K562 (cell line): Measurements from ENCODE around the gene MED15. TPM values are rescaled to one million over a fixed set of nuclear protein-coding genes. Genes with fewer than 3 reads are reported as not detected.

Experiments used
- ATF6 ChIP-seq: sonication (generic); formaldehyde crosslinking; IDR thresholded peaks from 2 replicates; pipeline ENCODE4 v1.4.0; 2020; ENCODE audit warnings: mild to moderate bottlenecking, missing genetic modification reagents
- BRCA1 ChIP-seq, 2 experiments: fragments of 450-650 bp in 1 of 2; sonication (generic) in 1 of 2; formaldehyde crosslinking in 1 of 2; IDR thresholded peaks; 2 replicates each; pipeline versions ENCODE4 v1.5.0 to v1.6.1; 2017 to 2020; ENCODE audit warnings: mild to moderate bottlenecking in 1 of 2, missing genetic modification reagents in 1 of 2
- FOXK2 ChIP-seq, 2 experiments: fragments of 450-650 bp; IDR thresholded peaks in 1 of 2; conservative IDR thresholded peaks in 1 of 2; 2 replicates each; pipeline ENCODE4 v1.6.1; 2016; ENCODE audit warnings: low read depth in 2 of 2, mild to moderate bottlenecking in 1 of 2
- HNRNPUL1 ChIP-seq: fragments of 200-400 bp; formaldehyde crosslinking; IDR thresholded peaks from 2 replicates; pipeline ENCODE4 v1.6.1; 2017; ENCODE audit warnings: low read length
- MCM3 ChIP-seq: fragments of 450-650 bp; IDR thresholded peaks from 2 replicates; pipeline ENCODE4 v1.6.1; 2016
- MED1 ChIP-seq: sonication (generic); formaldehyde crosslinking; IDR thresholded peaks from 2 replicates; pipeline ENCODE4 v1.8.1; 2023; ENCODE audit warnings: missing genetic modification reagents, borderline replicate concordance
- MEF2A ChIP-seq: IDR thresholded peaks from 2 replicates; pipeline ENCODE4 v1.6.1; 2011; ENCODE audit warnings: low read depth, mild to moderate bottlenecking, low read length, moderate library complexity; ENCODE audit not compliant: control insufficient read depth
- PCBP1 ChIP-seq: fragments of 200-400 bp; formaldehyde crosslinking; IDR thresholded peaks from 2 replicates; pipeline ENCODE4 v1.6.1; 2018; ENCODE audit warnings: mild to moderate bottlenecking, low read depth, low read length; ENCODE audit not compliant: poor library complexity, severe bottlenecking
- POLR2AphosphoS5 ChIP-seq: IDR thresholded peaks from 2 replicates; pipeline ENCODE4 v1.6.1; 2011; ENCODE audit warnings: mild to moderate bottlenecking, low read depth, low read length, moderate library complexity; ENCODE audit not compliant: control insufficient read depth, insufficient read depth
- POLR2G ChIP-seq: fragments of 200-400 bp; formaldehyde crosslinking; IDR thresholded peaks from 2 replicates; pipeline ENCODE4 v1.6.1; 2017; ENCODE audit warnings: low read depth, mild to moderate bottlenecking, antibody characterized with exemption, low read length, moderate library complexity
- PYGO2 ChIP-seq: fragments of 450-650 bp; IDR thresholded peaks from 2 replicates; pipeline ENCODE4 v1.6.1; 2016; ENCODE audit warnings: mild to moderate bottlenecking, missing genetic modification characterization, moderate library complexity, missing compliant biosample characterization
- RREB1 ChIP-seq: fragments of 250-450 bp; sonication (Bioruptor Pico); IDR thresholded peaks from 2 replicates; pipeline ENCODE4 v1.4.0; 2020
- SIN3A ChIP-seq, 2 experiments: fragments of 150-350 bp in 1 of 2; IDR thresholded peaks; 2 replicates each; pipeline ENCODE4 v1.6.1; 2011 to 2016; ENCODE audit warnings: borderline replicate concordance in 2 of 2, low read depth in 2 of 2, low read length in 2 of 2, mild to moderate bottlenecking in 2 of 2, moderate library complexity in 2 of 2; ENCODE audit not compliant: control insufficient read depth in 1 of 2
- SLC30A9 ChIP-seq: fragments of 250-450 bp; sonication (Bioruptor Pico); IDR thresholded peaks from 2 replicates; pipeline ENCODE4 v1.8.0; 2022; ENCODE audit warnings: mild to moderate bottlenecking, moderate library complexity
- TGIF2 ChIP-seq: sonication (generic); formaldehyde crosslinking; IDR thresholded peaks from 2 replicates; pipeline ENCODE4 v1.8.1; 2022; ENCODE audit warnings: mild to moderate bottlenecking, missing genetic modification reagents, moderate library complexity
- YBX1 ChIP-seq: fragments of 450-650 bp; IDR thresholded peaks from 2 replicates; pipeline ENCODE4 v1.7.1; 2016; ENCODE audit warnings: mild to moderate bottlenecking
- YY1 ChIP-seq, 3 experiments: IDR thresholded peaks; 2 replicates each; pipeline ENCODE4 v1.6.1; 2011; ENCODE audit warnings: low read length in 2 of 3, mild to moderate bottlenecking in 2 of 3, moderate library complexity in 2 of 3, borderline replicate concordance in 1 of 3, control low read depth in 1 of 3, low read depth in 1 of 3; ENCODE audit not compliant: insufficient read depth in 3 of 3, insufficient replicate concordance in 2 of 3, control insufficient read depth in 1 of 3, insufficient read length in 1 of 3; ENCODE audit errors: extremely low read depth in 1 of 3
- ZNF224 ChIP-seq: sonication (generic); formaldehyde crosslinking; IDR thresholded peaks from 2 replicates; pipeline ENCODE4 v1.8.0; 2022; ENCODE audit warnings: mild to moderate bottlenecking, missing genetic modification reagents
- polyA plus RNA-seq, 8 experiments: library from polyadenylated mRNA; depleted of rRNA in 4 of 8; stranded (reverse) in 5 of 8; unstranded in 3 of 8; fragments of >200 nt; fragmentation: Nextera tagmentation in 2 of 8; fragmentation: Illumina TruSeq in 1 of 8; extraction: Ambion mirVana in 2 of 8; extraction: Trizol in 1 of 8; gene quantifications; 2 replicates each; pipeline versions ENCODE4 v1.2.1 to v1.2.3, GENCODE V29; 2011 to 2014; ENCODE audit warnings: inconsistent platforms in 1 of 8, missing spikeins in 1 of 8
- total RNA-seq, 7 experiments: library from RNA; depleted of rRNA in 6 of 7; stranded (reverse); fragments of >200 nt in 6 of 7; fragmentation: Illumina TruSeq in 2 of 7; extraction: Trizol in 2 of 7; gene quantifications; 2 replicates each; pipeline versions ENCODE4 v1.2.1 to v1.2.3, GENCODE V29; 2011 to 2021; ENCODE audit warnings: low replicate concordance in 1 of 7
- TF ChIP-seq, protein P1 (sequence below): fragments of 250-450 bp; sonication (Bioruptor Pico); IDR thresholded peaks from 2 replicates; pipeline ENCODE4 v1.4.0; 2020; ENCODE audit warnings: mild to moderate bottlenecking, moderate library complexity

MED15 gene
- total and polyA plus RNA-seq, 9 of the 15 experiments (the other 6 are each of a cell fraction or from before 2014, with no cell fraction given), result 4.0 to 271 (median 60.1) TPM

DNA sequence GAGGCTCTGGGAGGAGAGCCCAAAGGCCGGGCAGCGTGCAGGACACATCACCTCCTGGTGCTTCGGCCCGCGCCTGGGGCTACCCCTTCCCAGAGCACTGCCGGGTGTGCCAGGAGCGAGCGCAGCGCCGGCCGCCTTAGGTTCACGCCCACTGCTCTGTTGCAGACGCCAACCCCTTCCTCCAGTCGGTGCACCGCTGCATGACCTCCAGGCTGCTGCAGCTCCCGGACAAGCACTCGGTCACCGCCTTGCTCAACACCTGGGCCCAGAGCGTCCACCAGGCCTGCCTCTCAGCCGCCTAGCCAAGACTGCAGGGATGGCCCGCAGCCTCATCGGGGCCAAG, 79.0 kb downstream of the MED15 start (continued):
- no peak for TF ChIP-seq ATF6 (CRISPR knock-in tag)
- TF ChIP-seq, protein P1, sequence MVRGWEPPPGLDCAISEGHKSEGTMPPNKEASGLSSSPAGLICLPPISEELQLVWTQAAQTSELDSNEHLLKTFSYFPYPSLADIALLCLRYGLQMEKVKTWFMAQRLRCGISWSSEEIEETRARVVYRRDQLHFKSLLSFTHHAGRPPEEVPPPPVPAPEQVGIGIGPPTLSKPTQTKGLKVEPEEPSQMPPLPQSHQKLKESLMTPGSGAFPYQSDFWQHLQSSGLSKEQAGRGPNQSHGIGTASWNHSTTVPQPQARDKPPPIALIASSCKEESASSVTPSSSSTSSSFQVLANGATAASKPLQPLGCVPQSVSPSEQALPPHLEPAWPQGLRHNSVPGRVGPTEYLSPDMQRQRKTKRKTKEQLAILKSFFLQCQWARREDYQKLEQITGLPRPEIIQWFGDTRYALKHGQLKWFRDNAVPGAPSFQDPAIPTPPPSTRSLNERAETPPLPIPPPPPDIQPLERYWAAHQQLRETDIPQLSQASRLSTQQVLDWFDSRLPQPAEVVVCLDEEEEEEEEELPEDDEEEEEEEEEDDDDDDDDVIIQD (CRISPR knock-in tag), result no peak
- TF ChIP-seq RREB1 (CRISPR knock-in tag), result no peak
- TF ChIP-seq TGIF2 (CRISPR knock-in tag), result no peak
- TF ChIP-seq POLR2G, result peak; percentile 73
- no peak for TF ChIP-seq SIN3A (IDR thresholded peaks at IDR 0.05; ENCODE audit: borderline replicate concordance in 2 of 2, control insufficient read depth in 1 of 2, low read depth in 2 of 2, low read length in 2 of 2)
- no peak for TF ChIP-seq YY1 (IDR thresholded peaks at IDR 0.05; ENCODE audit: borderline replicate concordance in 1 of 3, control insufficient read depth in 1 of 3, extremely low read depth in 1 of 3, insufficient read depth in 3 of 3, insufficient read length in 1 of 3, insufficient replicate concordance in 2 of 3, low read depth in 1 of 3, low read length in 2 of 3)
- no peak for TF ChIP-seq PYGO2
- no peak for TF ChIP-seq ZNF224 (CRISPR knock-in tag)
- no peak for TF ChIP-seq MCM3
- TF ChIP-seq FOXK2 (conservative IDR thresholded peaks at IDR 0.05 in 1 of 2, IDR thresholded peaks at IDR 0.05 in 1 of 2; ENCODE audit: low read depth in 2 of 2), result no peak
- TF ChIP-seq MED1, result peak; percentile 92
- no peak for TF ChIP-seq YBX1
- no peak for TF ChIP-seq POLR2AphosphoS5
- no peak for TF ChIP-seq MEF2A
- TF ChIP-seq PCBP1, result no peak
- TF ChIP-seq HNRNPUL1, result no peak
- no peak for TF ChIP-seq BRCA1 (IDR thresholded peaks at IDR 0.05)
- TF ChIP-seq BRCA1 (CRISPR knock-in tag; IDR thresholded peaks at IDR 0.05), result peak; percentile 89; the same call in 1 of the 2 replicates
- TF ChIP-seq SLC30A9, result no peak
